GM12872 (cell line): ENCODE data around the gene AKIRIN2.

Experiments
- CTCF ChIP-seq: IDR thresholded peaks from 3 replicates; pipeline ENCODE4 v1.5.1; 2011; ENCODE audit warnings: low read depth, mild to moderate bottlenecking, low read length, moderate library complexity; ENCODE audit not compliant: insufficient read depth

AKIRIN2 gene

GRCh38 chr6:87653074-87653962 lies 48.7 kb downstream of the AKIRIN2 start:
- TF ChIP-seq CTCF, result no peak

- no peak for TF ChIP-seq CTCF
Observed at GRCh38 chr6:87645080-87645479, 57.0 kb downstream of the AKIRIN2 start.

GRCh38 chr6:87641065-87641692 lies 60.9 kb downstream of the AKIRIN2 start:
- no peak for TF ChIP-seq CTCF

GRCh38 chr6:87639373-87639772 lies 62.7 kb downstream of the AKIRIN2 start:
- TF ChIP-seq CTCF, result no peak

GRCh38 chr6:87637106-87637505 lies 64.9 kb downstream of the AKIRIN2 start:
- no peak for TF ChIP-seq CTCF

GRCh38 chr6:87636315-87636714 lies 65.7 kb downstream of the AKIRIN2 start:
- no peak for TF ChIP-seq CTCF

- no peak for TF ChIP-seq CTCF
Observed at GRCh38 chr6:87633851-87634250, 68.2 kb downstream of the AKIRIN2 start.
